Measurements from ENCODE around the gene PTEN.
"Not testable (repeated sequence)": the region's sequence is repeated elsewhere in the genome, so short reads cannot be mapped to it uniquely, and the experiment has no call there.

PTEN gene

GRCh38 chr10:87880336-87880735 is 16.9 kb downstream of the PTEN start:
- no peak for TF ChIP-seq CTCF (conservative IDR thresholded peaks at IDR 0.05)
- no peak overlapping the region for H3K27ac ChIP-seq

GRCh38 chr10:87881373-87882059 is 18.1 kb downstream of the PTEN start:
- not testable (repeated sequence) for H3K27ac ChIP-seq

- no peak for TF ChIP-seq CTCF (conservative IDR thresholded peaks at IDR 0.05)
- H3K27ac ChIP-seq: no peak overlapping the region
Observed at GRCh38 chr10:87882555-87883294, 19.3 kb downstream of the PTEN start.

DNA sequence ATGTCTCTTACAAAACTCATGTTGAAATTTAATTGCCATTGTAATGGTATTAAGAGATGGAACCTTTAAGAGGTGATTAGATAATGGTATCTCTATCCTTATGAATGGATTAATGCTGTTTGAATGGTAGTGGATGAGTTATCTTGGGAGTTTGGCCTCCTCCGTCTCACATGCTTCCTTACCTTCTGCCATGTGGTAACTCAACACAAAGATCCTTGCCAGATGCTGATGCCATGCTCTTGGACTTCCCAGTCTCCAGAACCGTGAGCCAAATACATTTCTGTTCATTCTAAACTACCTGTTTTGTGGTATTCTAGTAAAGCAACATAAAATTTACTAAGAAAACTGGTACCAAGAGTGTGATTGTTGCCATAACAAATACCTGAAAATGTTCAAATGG is 23.2 kb downstream of the PTEN start:
- no peak for TF ChIP-seq CTCF (conservative IDR thresholded peaks at IDR 0.05)
- no peak overlapping the region for H3K27ac ChIP-seq

- no peak for TF ChIP-seq CTCF (conservative IDR thresholded peaks at IDR 0.05)
- no peak overlapping the region for H3K27ac ChIP-seq
Observed at GRCh38 chr10:87887146-87887545, 23.7 kb downstream of the PTEN start.

DNA sequence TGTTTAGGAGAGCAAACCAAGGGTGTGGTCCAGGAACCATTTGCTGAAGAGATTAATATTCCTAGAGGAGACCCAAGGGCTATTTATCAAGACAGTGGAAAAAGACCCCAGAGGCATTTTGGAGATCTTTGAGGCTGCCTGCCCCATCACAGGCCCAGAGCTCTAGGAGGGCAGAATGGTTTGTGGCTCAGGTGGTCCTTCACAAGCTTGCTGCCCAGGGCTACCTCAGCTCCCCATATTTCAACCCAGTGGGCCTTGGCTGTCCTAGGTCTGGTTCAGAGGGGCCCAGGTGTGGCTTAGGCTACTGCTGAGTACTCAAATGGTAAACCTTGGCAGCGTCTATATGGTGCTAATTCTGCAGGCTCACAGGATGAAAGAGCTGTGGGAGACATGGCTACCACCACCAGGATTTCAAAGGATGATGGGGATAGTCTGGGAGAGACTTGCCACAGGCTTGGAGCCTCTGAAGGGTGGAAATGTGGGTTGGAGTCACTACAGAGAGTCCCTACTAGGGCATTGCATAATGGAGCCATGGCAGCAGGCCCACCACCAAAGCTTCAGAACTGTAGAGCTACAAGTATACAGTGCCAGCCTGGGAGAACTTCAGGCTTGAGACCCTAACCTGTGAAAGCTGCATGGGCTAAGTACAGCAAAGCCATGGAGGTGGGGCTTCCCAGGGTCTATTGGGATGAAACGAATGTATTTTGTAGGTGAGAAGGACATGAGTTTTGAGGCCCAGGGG is 24.3 kb downstream of the PTEN start:
- no peak for TF ChIP-seq CTCF (conservative IDR thresholded peaks at IDR 0.05)
- no peak overlapping the region for H3K27ac ChIP-seq

DNA sequence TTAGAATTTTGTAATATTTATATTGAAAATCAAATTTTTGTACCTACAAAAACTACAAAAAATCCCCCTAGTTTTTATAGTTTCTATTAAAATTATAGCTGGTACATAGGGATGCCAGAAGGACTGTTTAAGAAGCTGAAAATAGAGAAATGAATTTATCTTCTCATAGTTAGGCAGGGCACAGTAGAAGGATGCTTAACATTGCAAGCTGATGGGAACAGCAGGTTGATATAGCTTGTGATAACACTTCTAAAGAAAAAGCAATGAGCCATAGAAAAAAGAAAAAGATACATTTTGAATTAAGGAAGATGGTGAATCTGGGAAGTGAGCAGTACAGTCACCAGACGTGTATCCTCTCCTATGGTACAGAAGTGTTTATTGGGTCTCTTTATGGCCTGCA is 32.0 kb downstream of the PTEN start:
- no peak for TF ChIP-seq CTCF (conservative IDR thresholded peaks at IDR 0.05)
- H3K27ac ChIP-seq: no peak overlapping the region

All from VCaP (cell line).